ENCODE data around the gene PDE8A. TPM values are rescaled to one million over a fixed set of nuclear protein-coding genes. Genes with fewer than 3 reads are reported as not detected.

The PDE8A gene
- total and polyA plus RNA-seq, 12 donors = 10.9 to 46.7 (median 17.4) TPM

GRCh38 chr15:84949845-84950569, 31.6 kb upstream of the PDE8A start:
- ATAC-seq (no peak), DNase-seq (no peak)
- no peaks in the 10 kb centered on the region for H3K27me3 ChIP-seq
- H3K4me3 ChIP-seq = no peak overlapping the region
- no peak overlapping the region for H3K27ac ChIP-seq
- H3K9me3 ChIP-seq = no peaks in the 10 kb centered on the region
- intact Hi-C loops (cut with DNase I) = loop anchor here in 3 of 10 donors (5.0 to 10.0 kb wide), 3 partner anchors 55 to 215 kb away; no protein-coding TSS in a partner anchor
- peaks cover 0 to 22% (median 9%) of the 10 kb centered on the region in 9 donors for H3K4me1 ChIP-seq
- no peak for TF ChIP-seq CTCF (IDR thresholded peaks at IDR 0.05)
- whole genome bisulfite sequencing, 2 donors = 68 to 77% methylated on average over 7 of the region's 7 CpGs
- no peaks in the 10 kb centered on the region for H3K36me3 ChIP-seq

- intact Hi-C loops (cut with DNase I) = loop anchor here in 2 of 10 donors (10.0 kb wide), 2 partner anchors 54 to 214 kb away; no protein-coding TSS in a partner anchor
- Histone ChIP-seq H3K27ac (no peak overlapping the region), H3K9me3 (no peaks in the 10 kb centered on the region), H3K4me3 (no peak overlapping the region), H3K27me3 (no peaks in the 10 kb centered on the region), H3K4me1 (peaks cover 3 to 27% (median 12%) of the 10 kb centered on the region in 9 donors), H3K36me3 (no peaks in the 10 kb centered on the region)
- DNase-seq = no peak
- TF ChIP-seq CTCF (IDR thresholded peaks at IDR 0.05) = no peak
- WGBS, 2 donors = 83 to 86% methylated on average over 7 of the region's 7 CpGs
- no peak for ATAC-seq
These were observed 31.0 kb upstream of the PDE8A start for GRCh38 chr15:84950570-84951111.

GRCh38 chr15:84951736-84952135, 29.9 kb upstream of the PDE8A start:
- Histone ChIP-seq H3K36me3 (no peaks in the 10 kb centered on the region), H3K4me1 (peaks cover 6 to 33% (median 17%) of the 10 kb centered on the region in 9 donors), H3K27me3 (no peaks in the 10 kb centered on the region), H3K27ac (no peak overlapping the region), H3K4me3 (no peak overlapping the region), H3K9me3 (no peaks in the 10 kb centered on the region)
- 77 to 89% methylated on average over 5 of the region's 5 CpGs for WGBS, 2 donors
- ATAC-seq = no peak
- intact Hi-C loops (cut with DNase I) = loop anchor here in 2 of 10 donors (10.0 kb wide), 2 partner anchors 53 to 213 kb away; no protein-coding TSS in a partner anchor
- TF ChIP-seq CTCF (IDR thresholded peaks at IDR 0.05) = no peak
- no peak for DNase-seq

- no peak overlapping the region for H3K27ac ChIP-seq
- 92 to 94% methylated on average over 4 of the region's 4 CpGs for WGBS, 2 donors
- DNase-seq (no peak), ATAC-seq (no peak)
- no peak overlapping the region for H3K4me3 ChIP-seq
- intact Hi-C loops (cut with DNase I) = loop anchor here in 2 of 10 donors (10.0 kb wide), 2 partner anchors 52 to 212 kb away; no protein-coding TSS in a partner anchor
- H3K9me3 ChIP-seq = no peaks in the 10 kb centered on the region
- no peaks in the 10 kb centered on the region for H3K27me3 ChIP-seq
- TF ChIP-seq CTCF (IDR thresholded peaks at IDR 0.05) = no peak
- H3K36me3 ChIP-seq = no peaks in the 10 kb centered on the region
- H3K4me1 ChIP-seq = peaks cover 3 to 26% (median 12%) of the 10 kb centered on the region in 9 donors
These were observed 28.5 kb upstream of the PDE8A start for GRCh38 chr15:84953136-84953535.

All from heart right ventricle (tissue), 16 donors.